A204.1 (cell line): Measurements from ENCODE around the gene SLIT1.

Experiments used
- FAIRE-seq: peaks from 2 replicates; lab custom pipeline; 2012; peaks lifted over from hg19 to GRCh38; lab: Jason Lieb, UNC

SLIT1 gene

GRCh38 chr10:97169911-97170693, 15.7 kb downstream of the SLIT1 start:
- no peak for FAIRE-seq

- no peak for FAIRE-seq
Observed at GRCh38 chr10:97169063-97169462, 16.7 kb downstream of the SLIT1 start.

DNA sequence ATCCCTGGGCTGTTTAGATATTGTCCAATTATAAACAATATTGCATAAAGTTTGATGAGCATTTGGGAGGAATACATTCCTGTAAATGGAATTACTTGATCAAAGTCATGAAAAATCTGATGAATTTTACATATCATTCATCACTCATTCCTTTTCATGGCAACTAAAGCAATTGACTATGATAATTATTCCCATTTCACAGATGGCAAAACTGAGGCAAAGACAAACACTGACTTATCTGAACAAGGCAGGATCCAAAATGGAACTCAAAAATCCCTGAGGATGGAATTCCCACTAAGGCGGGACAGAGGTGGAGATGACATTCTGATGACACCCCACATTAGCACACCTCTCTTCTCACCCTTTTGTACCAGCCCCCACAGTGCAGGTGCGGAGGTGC, 17.1 kb downstream of the SLIT1 start:
- no peak for FAIRE-seq

DNA sequence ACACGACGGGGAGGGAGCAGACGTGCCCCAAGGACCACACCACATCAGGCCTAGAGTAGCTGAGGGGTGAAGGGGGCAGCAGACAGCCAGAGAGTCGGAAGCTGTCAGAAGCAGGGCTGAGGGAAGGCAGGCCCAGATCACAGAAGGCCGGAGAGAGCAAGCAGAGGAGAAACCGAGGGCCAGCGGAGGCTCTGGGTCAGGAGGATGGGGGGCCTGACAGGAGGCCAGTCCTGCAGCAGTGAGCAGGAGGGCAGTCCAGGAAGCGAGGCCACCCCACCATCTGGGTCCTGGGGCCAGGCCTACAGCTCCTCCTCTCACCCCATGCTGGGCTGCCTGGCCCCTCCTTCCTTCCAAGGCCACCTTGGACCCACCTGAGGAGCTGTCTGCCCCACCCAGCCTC, 20.3 kb downstream of the SLIT1 start:
- no peak for FAIRE-seq

- no peak for FAIRE-seq
Observed at GRCh38 chr10:97163781-97164501, 21.8 kb downstream of the SLIT1 start.

DNA sequence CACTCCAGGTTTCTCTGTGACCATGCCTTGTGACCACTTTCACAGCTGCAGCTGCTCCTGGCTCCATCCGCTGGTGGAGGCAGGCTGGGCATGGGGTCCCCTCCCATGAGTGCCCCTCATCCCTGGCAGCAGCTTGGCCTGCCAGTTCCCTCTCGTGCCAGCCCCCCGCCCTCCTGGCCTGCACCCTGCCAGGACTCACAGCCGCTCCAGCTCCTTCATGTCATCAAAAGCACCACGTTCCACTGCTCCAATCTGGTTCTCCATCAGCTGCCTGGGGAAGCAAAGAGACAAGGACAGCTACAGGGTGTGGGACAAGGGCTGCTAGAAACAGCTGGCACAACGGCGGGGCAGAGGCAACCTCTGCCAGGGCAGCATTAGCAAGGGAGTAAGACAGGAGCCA, 22.6 kb downstream of the SLIT1 start:
- FAIRE-seq: no peak

DNA sequence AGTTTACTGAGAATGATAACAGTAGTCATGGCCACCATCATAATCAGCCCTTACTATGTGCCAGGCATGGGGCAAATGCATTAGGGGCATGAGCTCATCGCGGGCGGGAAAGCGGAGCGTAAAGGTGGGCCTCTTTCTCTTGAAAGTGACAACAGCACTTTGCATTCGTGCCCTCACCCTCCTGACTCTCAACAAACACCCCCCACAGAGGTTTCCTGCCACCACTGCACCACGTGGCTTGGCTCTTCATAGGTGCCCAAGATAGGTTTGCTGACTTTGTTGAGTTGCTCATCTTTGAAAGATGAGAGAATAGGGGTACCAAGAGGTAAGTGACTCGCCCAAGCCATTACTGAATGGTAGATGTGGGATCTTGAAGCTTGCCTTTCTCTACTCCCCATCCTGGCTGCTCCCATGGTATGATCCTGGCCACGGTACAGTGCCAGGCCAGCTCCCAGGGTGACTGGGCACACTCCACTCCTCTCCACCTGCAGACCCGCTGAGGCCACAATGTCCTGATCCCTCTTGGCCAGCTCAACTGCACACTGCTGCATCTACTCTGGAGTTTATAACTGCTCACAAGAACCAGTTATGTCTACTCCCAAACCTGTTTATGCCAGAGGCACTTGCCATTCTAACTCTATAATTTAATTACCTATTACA, 26.0 kb downstream of the SLIT1 start:
- no peak for FAIRE-seq

- no peak for FAIRE-seq
Observed at GRCh38 chr10:97157578-97158095, 28.1 kb downstream of the SLIT1 start.

DNA sequence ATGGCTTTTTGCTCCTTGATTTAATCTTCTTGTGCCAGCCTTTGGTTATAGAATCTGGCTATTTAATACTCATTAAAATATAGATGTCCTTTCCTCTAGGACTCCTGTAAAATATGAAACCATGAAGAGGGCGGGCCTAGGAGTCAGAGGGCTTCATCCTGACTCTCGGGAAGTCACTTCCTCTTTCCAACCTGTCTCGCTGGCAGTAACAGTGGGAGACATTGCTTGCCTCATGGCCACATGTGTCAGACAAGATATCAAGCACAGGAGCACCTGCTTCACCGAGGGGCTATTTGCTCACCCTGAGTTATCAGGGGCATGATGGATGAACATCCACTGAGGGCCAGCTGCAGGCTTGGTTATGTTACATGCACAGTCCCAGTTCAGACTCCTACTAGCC, 31.0 kb downstream of the SLIT1 start:
- no peak for FAIRE-seq

GRCh38 chr10:97154162-97154561, 31.6 kb downstream of the SLIT1 start:
- no peak for FAIRE-seq

GRCh38 chr10:97153270-97153850, 32.4 kb downstream of the SLIT1 start:
- no peak for FAIRE-seq

DNA sequence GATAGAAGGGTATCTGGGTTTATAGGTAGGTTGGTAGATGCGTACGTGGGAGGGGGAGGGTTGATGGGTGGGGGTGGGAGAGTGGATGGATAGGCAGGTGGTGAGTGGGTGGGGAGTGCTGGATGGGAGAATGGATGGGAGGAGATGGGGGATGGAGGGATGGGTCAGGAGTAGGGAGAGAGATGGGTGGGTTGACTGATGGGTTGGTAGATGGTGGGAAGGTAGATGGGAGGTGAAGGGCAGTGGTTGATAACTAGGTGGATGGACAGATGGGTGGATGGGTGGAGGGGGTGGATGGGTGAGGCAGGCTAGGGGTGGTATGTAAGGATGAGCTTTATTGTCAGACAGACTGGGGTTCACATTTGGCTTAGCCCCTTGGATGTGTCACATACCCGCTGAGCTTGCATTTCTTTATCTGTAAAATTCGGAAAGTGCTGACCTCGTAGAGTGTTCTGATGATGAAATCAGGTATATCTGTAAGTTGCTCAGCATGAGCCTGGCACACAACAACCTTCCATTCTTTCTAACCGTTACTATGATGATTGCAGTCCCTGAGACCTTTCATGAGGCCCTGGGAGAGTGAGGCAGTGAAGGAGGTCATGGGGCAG, 34.3 kb downstream of the SLIT1 start:
- FAIRE-seq: no peak

- FAIRE-seq: no peak
Observed at GRCh38 chr10:97150616-97151015, 35.1 kb downstream of the SLIT1 start.

GRCh38 chr10:97150013-97150595, 35.7 kb downstream of the SLIT1 start:
- FAIRE-seq: no peak

DNA sequence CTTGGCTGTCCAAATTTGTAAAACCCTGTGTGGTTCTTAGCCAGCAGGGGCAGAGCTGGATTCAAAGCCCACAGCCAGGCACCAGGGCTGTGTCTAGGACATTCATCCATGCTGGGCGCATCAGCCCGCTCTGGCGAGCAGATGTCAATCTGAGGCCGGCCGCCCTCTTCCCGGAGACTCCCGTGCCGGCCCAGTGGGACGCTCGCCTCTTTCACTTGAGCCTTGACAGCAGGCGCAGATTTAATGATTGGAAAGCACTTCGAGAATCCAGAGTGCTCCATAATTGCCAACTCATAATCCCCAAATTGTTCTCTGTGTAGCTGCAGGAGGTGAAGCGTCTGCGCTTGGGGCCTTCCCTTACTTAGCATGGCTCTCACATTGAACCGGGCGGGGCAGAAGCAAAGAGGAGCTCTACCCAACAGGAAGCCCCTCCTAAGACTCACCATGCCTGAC, 36.7 kb downstream of the SLIT1 start:
- no peak for FAIRE-seq

- no peak for FAIRE-seq
Observed at GRCh38 chr10:97144297-97144696, 41.5 kb downstream of the SLIT1 start.

GRCh38 chr10:97142834-97143233, 42.9 kb downstream of the SLIT1 start:
- no peak for FAIRE-seq

- no peak for FAIRE-seq
Observed at GRCh38 chr10:97140902-97141745, 44.6 kb downstream of the SLIT1 start.

GRCh38 chr10:97140049-97140846, 45.5 kb downstream of the SLIT1 start:
- FAIRE-seq: no peak

DNA sequence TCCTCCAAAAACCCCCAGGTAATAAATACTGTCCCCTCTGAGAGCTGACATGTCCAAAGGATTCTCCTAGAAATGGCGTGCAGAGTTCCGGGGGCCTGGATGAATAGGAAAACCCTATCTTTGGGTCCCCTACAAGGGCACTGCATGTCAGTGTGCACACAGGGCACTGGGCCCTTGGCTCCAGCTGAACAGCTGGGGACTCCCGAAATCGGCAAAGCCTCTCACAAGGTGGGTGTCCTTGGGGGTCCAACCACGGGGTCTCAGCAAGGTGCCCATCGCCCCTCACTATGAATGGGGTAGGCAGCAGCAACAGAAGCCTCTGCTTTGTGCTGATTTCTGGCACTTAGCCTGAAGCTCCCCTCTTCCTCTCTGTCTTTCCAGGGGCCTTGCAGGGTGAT, 46.1 kb downstream of the SLIT1 start:
- FAIRE-seq: no peak
